Tibial nerve (tissue), 3 donors: ENCODE data around the gene RUNDC1.

Source experiments
- POLR2A ChIP-seq, 2 donors: fragments of 450-650 bp; IDR thresholded peaks; one replicate each; pipeline ENCODE4 v1.6.1; 2017; ENCODE audit warnings: antibody characterized with exemption in 2 of 2, mild to moderate bottlenecking in 2 of 2, moderate library complexity in 2 of 2
- TF ChIP-seq, protein P1 (sequence below), 5 experiments: fragments of 200-600 bp in 3 of 5; fragments of 450-650 bp in 2 of 5; sonication (generic) in 3 of 5; IDR thresholded peaks; one replicate each; pipeline ENCODE4 v1.5.1; 2016 to 2019; ENCODE audit warnings: antibody characterized with exemption in 5 of 5, mild to moderate bottlenecking in 3 of 5, moderate library complexity in 2 of 5

DNA sequence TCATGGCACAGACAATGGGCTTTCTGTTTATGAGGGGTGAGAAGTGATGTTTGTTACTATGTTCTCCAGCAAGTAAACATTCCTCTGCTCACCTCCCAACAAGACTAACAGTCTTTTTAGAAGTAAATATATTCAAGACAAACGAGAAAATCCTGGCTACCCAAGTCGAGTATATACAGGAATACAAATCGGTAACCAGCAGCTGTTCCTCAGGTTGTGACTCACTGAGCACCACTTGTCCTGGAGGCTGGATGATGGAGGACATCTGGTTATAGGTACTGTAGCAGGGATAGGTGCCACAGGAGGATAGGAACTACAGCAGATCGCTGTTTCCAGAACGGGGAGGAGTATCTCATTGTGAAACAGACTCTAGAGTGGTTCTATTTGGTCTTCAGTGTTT lies 12.5 kb downstream of the RUNDC1 start:
- TF ChIP-seq, protein P1, sequence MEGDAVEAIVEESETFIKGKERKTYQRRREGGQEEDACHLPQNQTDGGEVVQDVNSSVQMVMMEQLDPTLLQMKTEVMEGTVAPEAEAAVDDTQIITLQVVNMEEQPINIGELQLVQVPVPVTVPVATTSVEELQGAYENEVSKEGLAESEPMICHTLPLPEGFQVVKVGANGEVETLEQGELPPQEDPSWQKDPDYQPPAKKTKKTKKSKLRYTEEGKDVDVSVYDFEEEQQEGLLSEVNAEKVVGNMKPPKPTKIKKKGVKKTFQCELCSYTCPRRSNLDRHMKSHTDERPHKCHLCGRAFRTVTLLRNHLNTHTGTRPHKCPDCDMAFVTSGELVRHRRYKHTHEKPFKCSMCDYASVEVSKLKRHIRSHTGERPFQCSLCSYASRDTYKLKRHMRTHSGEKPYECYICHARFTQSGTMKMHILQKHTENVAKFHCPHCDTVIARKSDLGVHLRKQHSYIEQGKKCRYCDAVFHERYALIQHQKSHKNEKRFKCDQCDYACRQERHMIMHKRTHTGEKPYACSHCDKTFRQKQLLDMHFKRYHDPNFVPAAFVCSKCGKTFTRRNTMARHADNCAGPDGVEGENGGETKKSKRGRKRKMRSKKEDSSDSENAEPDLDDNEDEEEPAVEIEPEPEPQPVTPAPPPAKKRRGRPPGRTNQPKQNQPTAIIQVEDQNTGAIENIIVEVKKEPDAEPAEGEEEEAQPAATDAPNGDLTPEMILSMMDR (IDR thresholded peaks at IDR 0.05), result no peak
- TF ChIP-seq POLR2A (IDR thresholded peaks at IDR 0.05), result no peak
